Skeletal muscle tissue (tissue), 4 donors: ENCODE results near the gene CPSF4L. TPM values are rescaled to one million over a fixed set of nuclear protein-coding genes. Genes with fewer than 3 reads are reported as not detected.

ENCODE experiments used
- H3K27ac ChIP-seq: one replicate; pipeline ENCODE4 v1.7.0; 2013; ENCODE audit warnings: mild to moderate bottlenecking, low read depth, low read length, inconsistent platforms
- H3K27me3 ChIP-seq, 3 donors: one replicate each; pipeline ENCODE4 v1.7.0; 2013; ENCODE audit warnings: low read length in 3 of 3; ENCODE audit not compliant: control insufficient read depth in 3 of 3, insufficient read depth in 3 of 3
- H3K36me3 ChIP-seq, 3 donors: one replicate each; pipeline ENCODE4 v1.7.0; 2013; ENCODE audit warnings: low read length in 3 of 3; ENCODE audit not compliant: control insufficient read depth in 3 of 3, insufficient read depth in 3 of 3
- H3K4me1 ChIP-seq, 3 donors: one replicate each; pipeline ENCODE4 v1.7.0; 2013; ENCODE audit warnings: low read length in 3 of 3, mild to moderate bottlenecking in 3 of 3; ENCODE audit not compliant: control insufficient read depth in 3 of 3, insufficient read depth in 3 of 3
- H3K4me3 ChIP-seq, 3 donors: one replicate each; pipeline ENCODE4 v1.7.0; 2013; ENCODE audit warnings: low read length in 3 of 3
- H3K9ac ChIP-seq, 3 donors: one replicate each; pipeline ENCODE4 v1.7.0; 2013; ENCODE audit warnings: low read length in 3 of 3, mild to moderate bottlenecking in 3 of 3, moderate library complexity in 2 of 3, low read depth in 1 of 3
- H3K9me3 ChIP-seq, 3 donors: one replicate each; pipeline ENCODE4 v1.7.0; 2013; ENCODE audit warnings: low read length in 3 of 3; ENCODE audit not compliant: control insufficient read depth in 3 of 3
- total RNA-seq: library from RNA; depleted of rRNA; stranded (reverse); fragments of >200 nt; gene quantifications from one replicate; pipeline ENCODE4 v1.2.3, GENCODE V29; 2014
- donor health status: Osteomylitis.

The CPSF4L gene
- total RNA-seq, 1 donor from 2014 or later: not detected

DNA sequence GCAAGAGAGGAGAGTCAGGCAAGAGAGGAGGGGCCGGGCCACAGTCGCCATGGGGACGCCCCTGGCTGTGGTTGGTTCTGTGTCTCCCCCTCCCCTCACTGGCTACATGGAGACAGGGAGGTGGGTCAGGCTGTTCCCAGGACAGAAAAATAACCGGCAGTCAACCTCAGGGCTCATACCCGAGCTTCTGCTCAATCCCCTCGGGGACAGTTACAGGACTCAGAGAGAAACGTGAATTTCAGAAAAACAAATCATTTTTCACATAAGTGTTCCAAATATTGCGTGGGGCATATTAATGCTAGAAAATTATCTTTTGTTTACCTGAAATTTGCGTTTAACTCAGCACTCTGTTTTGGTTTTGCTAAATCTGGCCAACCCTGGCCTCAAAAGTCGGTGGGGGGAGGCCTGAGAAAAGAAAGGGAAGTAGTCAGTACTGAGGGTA, 22.2 kb upstream of the CPSF4L start:
- Histone ChIP-seq H3K36me3 (peaks cover 5 to 11% (median 6%) of the 10 kb centered on the region in 3 donors), H3K9ac (no peak overlapping the region), H3K27me3 (peaks cover 0 to 6% (median 0%) of the 10 kb centered on the region in 3 donors), H3K4me3 (no peak overlapping the region), H3K9me3 (no peaks in the 10 kb centered on the region), H3K4me1 (peaks cover 15 to 39% (median 38%) of the 10 kb centered on the region in 3 donors), H3K27ac (peak overlapping the region; percentile 25)

DNA sequence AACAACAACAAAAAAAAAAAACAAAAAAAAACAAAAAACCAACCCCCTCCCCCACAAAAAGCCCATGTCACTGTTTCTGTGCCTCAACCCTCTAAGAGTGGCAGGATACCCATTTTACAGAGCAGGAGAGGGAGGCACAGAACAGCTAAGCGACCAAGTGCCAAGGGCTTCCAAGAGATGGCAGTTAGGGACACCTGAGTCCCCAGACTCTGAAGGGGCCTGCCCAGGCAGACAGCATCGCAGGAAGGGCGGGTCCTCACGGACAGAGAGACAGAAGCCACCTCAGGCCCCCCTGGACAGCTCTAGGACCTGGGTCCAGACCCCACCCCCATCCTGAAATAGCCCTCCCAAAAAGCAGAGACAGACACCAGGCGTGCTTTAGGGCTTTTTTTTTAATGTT, 21.6 kb upstream of the CPSF4L start:
- H3K4me3 ChIP-seq: no peak overlapping the region
- no peaks in the 10 kb centered on the region for H3K9me3 ChIP-seq
- peaks cover 0 to 6% (median 0%) of the 10 kb centered on the region in 3 donors for H3K27me3 ChIP-seq
- peaks cover 21 to 41% (median 38%) of the 10 kb centered on the region in 3 donors for H3K4me1 ChIP-seq
- peak overlapping the region; percentile 25 for H3K27ac ChIP-seq
- peaks cover 5 to 11% (median 6%) of the 10 kb centered on the region in 3 donors for H3K36me3 ChIP-seq
- H3K9ac ChIP-seq: no peak overlapping the region

DNA sequence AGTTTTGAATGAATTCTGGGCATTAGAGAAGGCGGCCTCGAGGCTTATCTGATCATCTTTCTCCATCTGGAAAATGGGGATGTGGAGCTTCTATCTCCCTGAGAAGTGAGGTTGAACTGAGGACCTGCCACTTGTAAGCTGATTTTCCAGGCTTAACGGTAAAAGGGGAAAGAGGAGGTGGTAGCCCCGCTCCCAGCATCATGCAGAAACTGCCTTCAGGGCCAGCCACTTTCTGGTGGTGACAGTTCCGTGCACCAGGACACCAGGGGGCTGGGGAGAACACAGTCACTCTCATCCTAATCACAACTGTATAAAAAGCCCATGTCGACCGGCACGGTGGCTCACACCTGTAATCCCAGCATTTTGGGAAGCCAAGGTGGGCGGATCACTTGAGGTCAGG, 20.9 kb upstream of the CPSF4L start:
- Histone ChIP-seq H3K27me3 (peaks cover 0 to 6% (median 0%) of the 10 kb centered on the region in 3 donors), H3K27ac (no peak overlapping the region), H3K9me3 (no peaks in the 10 kb centered on the region), H3K4me3 (no peak overlapping the region), H3K9ac (no peak overlapping the region), H3K4me1 (peaks cover 21 to 44% (median 32%) of the 10 kb centered on the region in 3 donors), H3K36me3 (peaks cover 5 to 11% (median 6%) of the 10 kb centered on the region in 3 donors)

DNA sequence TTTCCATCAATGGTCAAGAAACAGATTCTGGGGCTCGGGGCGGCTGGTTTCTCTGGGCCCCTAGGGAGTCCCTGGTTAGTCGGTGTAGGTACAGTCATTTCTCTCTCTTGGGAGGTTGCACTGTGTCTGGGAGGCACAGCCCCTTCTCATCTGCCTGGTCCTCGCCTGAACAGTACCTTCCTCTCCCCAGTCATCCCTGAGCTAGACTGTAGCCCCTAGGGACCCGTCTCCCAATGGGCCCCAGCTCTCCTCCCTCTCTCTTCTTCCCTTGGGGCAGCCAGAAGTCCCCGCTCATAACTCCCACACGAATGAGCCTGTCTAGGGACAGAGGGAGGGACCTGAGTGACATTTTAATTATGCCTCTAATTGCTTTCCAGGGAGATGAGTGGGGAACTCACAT, 20.2 kb upstream of the CPSF4L start:
- Histone ChIP-seq H3K4me1 (peaks cover 19 to 37% (median 25%) of the 10 kb centered on the region in 3 donors), H3K36me3 (peaks cover 5 to 11% (median 6%) of the 10 kb centered on the region in 3 donors), H3K9me3 (no peaks in the 10 kb centered on the region), H3K27ac (no peak overlapping the region), H3K9ac (no peak overlapping the region), H3K27me3 (peaks cover 0 to 6% (median 0%) of the 10 kb centered on the region in 3 donors), H3K4me3 (no peak overlapping the region)

DNA sequence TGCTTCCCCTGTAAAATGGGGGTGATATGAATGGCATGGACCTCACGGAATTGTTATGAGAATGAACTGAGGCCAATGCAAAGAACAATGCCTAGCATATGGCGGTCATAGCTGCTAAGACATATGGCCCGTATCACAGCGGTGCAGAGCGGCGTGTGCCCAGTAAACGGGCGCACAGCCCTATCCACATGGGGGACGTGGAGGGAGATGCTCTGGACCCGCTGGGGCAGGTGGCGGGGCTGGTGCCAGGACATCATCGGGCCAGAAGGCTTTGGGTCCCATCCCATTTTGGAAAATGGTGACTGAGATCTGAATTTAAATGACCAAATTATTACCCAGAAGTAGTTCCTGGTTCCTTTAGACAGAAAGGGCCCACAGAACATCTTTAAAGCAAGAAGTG, 18.5 kb upstream of the CPSF4L start:
- Histone ChIP-seq H3K27ac (no peak overlapping the region), H3K4me3 (no peak overlapping the region), H3K9me3 (no peaks in the 10 kb centered on the region), H3K36me3 (peaks cover 2 to 4% (median 3%) of the 10 kb centered on the region in 3 donors), H3K27me3 (peaks cover 0 to 6% (median 0%) of the 10 kb centered on the region in 3 donors), H3K9ac (no peak overlapping the region), H3K4me1 (peaks cover 11 to 23% (median 13%) of the 10 kb centered on the region in 3 donors)

DNA sequence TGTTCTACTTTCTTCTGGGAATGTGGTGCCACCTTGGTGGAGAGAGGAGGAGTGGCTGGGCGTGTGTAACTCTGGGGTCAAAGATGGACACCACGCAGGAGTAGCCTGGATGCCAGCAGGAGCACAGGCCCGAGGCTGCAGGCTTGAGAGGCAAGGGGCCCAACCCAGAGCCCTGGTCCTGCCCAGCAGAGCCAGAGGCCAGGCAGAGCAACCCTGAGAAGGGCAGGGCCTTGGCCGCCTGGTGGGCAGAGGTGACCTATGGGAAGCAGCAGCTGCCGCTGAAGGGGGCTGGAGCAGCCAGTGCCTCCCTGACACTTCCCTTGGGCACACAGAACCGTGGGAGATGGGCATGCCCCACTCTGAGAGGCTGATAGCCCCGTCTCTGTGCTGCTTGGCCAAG, 18.0 kb upstream of the CPSF4L start:
- no peak overlapping the region for H3K27ac ChIP-seq

DNA sequence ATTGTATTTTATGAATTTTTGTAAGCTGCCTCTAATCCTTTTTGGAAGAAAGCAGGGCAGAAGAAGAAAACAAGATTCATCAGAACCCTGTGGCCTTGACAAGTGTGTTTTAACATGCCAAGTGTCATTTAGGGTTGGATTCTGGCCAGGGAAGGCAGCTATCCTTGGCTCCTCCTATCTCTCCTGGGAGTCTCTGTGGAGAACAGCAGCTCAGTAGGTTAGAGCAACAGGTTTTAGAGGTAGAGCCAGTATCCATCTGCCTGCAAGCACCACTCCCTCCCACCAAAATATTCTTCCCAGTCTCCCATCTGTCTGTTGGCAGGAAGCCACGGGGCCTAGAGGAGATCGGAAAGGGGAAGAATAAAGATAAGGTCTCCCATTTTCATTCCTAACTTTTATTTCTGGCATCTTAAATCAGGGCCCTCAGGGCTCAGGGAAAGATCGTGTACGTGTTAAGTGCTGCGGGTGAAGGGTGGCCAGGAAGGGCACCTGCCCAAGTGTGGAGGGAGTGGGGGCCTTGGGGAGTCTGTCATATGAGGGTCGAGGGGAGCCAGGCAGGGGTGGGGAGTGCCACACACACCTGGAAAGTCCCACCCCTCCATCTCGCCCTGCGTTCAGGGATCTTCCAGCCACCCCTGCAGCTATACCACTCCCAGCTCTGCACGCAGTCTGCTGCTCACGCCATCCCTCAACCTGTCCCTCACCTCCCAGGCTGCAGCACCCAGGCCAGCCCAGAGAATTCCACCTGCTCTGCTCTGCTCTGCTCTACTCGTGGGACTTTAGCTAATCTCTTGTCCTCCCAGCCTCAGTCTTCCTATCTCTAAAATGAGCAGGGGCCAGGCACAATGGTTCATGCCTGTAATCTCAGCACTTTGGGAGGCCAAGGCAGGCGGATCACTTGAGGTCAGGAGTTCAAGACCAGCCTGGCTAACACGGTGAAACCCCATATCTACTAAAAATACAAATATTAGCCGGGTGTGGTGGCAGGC, 17.1 kb upstream of the CPSF4L start:
- H3K4me1 ChIP-seq: peaks cover 8 to 20% (median 9%) of the 10 kb centered on the region in 3 donors
- H3K9ac ChIP-seq: peak overlapping the region in 2 of 3 donors; percentile 33 to 54
- H3K9me3 ChIP-seq: no peaks in the 10 kb centered on the region
- H3K36me3 ChIP-seq: no peaks in the 10 kb centered on the region
- peaks cover 0 to 6% (median 0%) of the 10 kb centered on the region in 3 donors for H3K27me3 ChIP-seq
- peak overlapping the region in 1 of 3 donors; percentile 14 for H3K4me3 ChIP-seq
- H3K27ac ChIP-seq: peak overlapping the region; percentile 13

More for the DNA sequence above, 18.0 kb upstream of the CPSF4L start:
- no peaks in the 10 kb centered on the region for H3K9me3 ChIP-seq
- peaks cover 8 to 20% (median 9%) of the 10 kb centered on the region in 3 donors for H3K4me1 ChIP-seq
- no peaks in the 10 kb centered on the region for H3K36me3 ChIP-seq
- no peak overlapping the region for H3K9ac ChIP-seq
- peaks cover 0 to 6% (median 0%) of the 10 kb centered on the region in 3 donors for H3K27me3 ChIP-seq
- no peak overlapping the region for H3K4me3 ChIP-seq

DNA sequence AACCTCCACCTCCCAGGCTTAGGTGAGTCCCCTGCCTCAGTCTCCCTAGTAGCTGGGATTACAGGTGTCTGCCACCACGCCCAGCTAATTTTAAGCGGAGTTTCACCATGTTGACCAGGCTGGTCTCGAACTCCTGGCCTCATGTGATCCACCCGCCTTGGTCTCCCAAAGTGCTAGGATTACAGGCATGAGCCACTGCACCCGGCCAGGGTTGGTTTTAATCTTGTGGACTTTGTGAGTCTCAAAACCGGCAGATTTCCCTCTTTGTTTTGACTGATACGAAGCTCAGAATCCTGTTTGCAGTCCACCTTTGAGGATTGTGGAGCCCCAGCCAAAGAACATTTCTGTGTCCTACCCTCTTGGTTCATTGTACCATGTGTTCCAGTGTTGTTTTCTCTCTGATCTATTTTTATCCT, 16.4 kb upstream of the CPSF4L start:
- Histone ChIP-seq H3K4me3 (peak overlapping the region in 1 of 3 donors; percentile 14), H3K27ac (no peak overlapping the region), H3K4me1 (peaks cover 8 to 17% (median 9%) of the 10 kb centered on the region in 3 donors), H3K36me3 (no peaks in the 10 kb centered on the region), H3K27me3 (peaks cover 0 to 6% (median 0%) of the 10 kb centered on the region in 3 donors), H3K9me3 (no peaks in the 10 kb centered on the region), H3K9ac (peak overlapping the region in 1 of 3 donors; percentile 33)

DNA sequence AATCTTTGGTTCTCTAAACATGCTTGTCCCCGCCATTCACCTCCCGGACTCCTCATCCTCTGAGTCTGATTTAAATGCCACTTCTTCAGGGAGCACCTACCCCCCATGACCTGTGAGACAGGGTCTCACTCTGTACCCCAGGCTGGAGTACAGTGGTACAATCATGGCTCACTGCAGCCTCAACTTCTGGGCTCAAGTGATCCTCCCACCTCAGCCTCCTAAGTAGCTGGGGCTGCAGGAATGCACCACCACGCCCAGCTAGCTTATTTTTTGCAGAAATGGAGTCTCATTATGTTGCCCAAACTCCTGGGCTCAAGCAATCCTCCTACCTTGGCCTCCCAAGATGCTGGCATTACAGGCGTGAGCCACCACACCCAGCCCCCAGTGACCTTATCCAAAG, 12.8 kb upstream of the CPSF4L start:
- Histone ChIP-seq H3K4me1 (peaks cover 8 to 14% (median 9%) of the 10 kb centered on the region in 3 donors), H3K4me3 (no peak overlapping the region), H3K27me3 (no peaks in the 10 kb centered on the region), H3K36me3 (no peaks in the 10 kb centered on the region), H3K27ac (no peak overlapping the region), H3K9ac (no peak overlapping the region), H3K9me3 (no peaks in the 10 kb centered on the region)

DNA sequence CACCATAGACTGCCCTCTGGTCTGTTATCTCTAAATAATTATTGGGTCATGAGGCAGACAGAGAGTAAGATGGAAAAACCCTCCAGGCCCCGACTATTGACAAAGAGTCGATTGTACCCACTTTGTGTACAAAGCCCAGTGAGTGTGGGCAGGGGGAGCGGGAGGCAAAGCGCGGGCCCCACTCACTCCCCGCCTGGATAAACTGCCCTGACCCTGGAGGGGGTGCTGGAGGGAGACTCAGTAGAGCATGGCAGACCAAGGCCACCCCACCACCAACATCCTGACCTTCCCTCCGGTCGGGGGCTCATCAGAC, 11.2 kb upstream of the CPSF4L start:
- no peak overlapping the region for H3K4me3 ChIP-seq
- no peak overlapping the region for H3K27ac ChIP-seq
- H3K9me3 ChIP-seq: no peaks in the 10 kb centered on the region
- peaks cover 0 to 1% (median 0%) of the 10 kb centered on the region in 3 donors for H3K4me1 ChIP-seq
- no peaks in the 10 kb centered on the region for H3K27me3 ChIP-seq
- no peaks in the 10 kb centered on the region for H3K36me3 ChIP-seq
- H3K9ac ChIP-seq: no peak overlapping the region
